GM21381 (cell line): ENCODE data around the gene TEF.
A peak's percentile ranks its signal among the peaks of the same experiment; 100 is the strongest.

ENCODE experiments used
- ATAC-seq: cut with Tn5 transposase; IDR thresholded peaks from one replicate; pipeline ENCODE4 v1.9.1; 2021; ENCODE audit warnings: mild to moderate bottlenecking, moderate library complexity; ENCODE audit not compliant: unreplicated experiment

The TEF gene

DNA sequence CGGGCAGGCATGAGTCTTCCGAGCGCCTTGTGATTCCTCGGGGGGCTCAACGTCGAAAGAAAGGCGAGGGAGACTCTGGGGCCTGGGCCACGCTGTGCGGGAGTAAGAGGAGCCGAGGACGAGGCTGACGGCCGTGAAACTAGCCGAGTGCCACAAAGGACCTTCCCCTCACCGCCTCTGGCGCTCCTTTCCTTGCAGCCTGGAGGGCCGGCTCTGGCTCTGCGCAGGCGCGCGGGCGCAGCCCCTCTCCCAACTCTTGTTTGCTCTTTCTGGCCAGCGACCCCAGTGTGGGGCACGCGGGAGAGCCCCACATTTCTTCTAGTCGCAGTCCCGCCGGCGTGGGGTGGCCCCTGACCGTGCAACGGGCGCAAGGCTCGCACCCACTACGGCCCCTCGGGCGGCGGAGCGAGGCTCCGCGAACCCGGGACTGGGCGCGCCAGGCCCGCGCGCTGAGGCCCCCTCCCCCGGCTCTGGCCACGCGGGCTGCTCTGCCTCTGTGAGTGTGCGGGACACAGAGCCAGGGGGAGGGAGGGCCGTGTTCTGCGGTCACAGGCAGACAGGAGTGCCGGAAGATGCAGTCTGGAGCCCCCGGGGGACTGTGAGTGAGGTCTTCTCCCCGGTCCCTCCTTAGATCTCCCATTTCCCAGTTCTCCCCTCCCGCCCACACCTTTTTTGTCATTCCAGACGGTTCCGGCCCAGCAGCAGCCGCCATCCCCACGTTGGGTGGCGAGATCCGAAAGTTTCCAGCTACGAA, 65.9 kb downstream of the TEF start:
- ATAC-seq, result no peak

- peak; percentile 42 for ATAC-seq
Measured at GRCh38 chr22:41448189-41448808, 66.6 kb downstream of the TEF start.
